Tibial nerve (tissue), 4 donors: ENCODE measurements around the gene ANKRD44.

Experiments
- EP300 ChIP-seq, 2 donors: sonication (generic); formaldehyde crosslinking; IDR thresholded peaks; one replicate each; pipeline ENCODE4 v1.6.1; 2017; ENCODE audit warnings: antibody characterized with exemption in 2 of 2, mild to moderate bottlenecking in 1 of 2
- POLR2A ChIP-seq, 2 donors: fragments of 450-650 bp; IDR thresholded peaks; one replicate each; pipeline ENCODE4 v1.6.1; 2017; ENCODE audit warnings: antibody characterized with exemption in 2 of 2, mild to moderate bottlenecking in 2 of 2, moderate library complexity in 2 of 2
- TF ChIP-seq, protein P1 (sequence below), 5 experiments: fragments of 200-600 bp in 3 of 5; fragments of 450-650 bp in 2 of 5; sonication (generic) in 3 of 5; IDR thresholded peaks; one replicate each; pipeline ENCODE4 v1.5.1; 2016 to 2019; ENCODE audit warnings: antibody characterized with exemption in 5 of 5, mild to moderate bottlenecking in 3 of 5, moderate library complexity in 2 of 5

DNA sequence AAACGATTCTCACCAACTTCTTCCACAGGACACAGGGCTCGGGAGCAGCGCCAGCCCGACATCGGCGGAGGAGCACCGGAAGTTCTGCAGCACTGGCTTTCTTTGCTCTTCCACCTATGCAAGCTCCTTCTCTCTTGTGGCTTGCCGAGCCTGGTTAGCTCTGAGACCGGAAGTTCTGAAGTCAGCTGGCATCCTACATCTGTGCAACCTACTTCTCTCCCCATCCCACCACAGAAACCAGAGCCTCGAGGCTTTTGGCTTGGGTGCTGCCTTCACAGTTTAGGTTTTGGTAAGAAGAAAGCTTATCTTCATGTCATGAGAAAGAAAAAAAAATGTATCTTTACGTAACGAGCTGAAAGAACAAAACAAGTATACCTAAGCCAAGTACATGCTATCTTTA is 111.7 kb downstream of the ANKRD44 start:
- TF ChIP-seq EP300 (IDR thresholded peaks at IDR 0.05) (peak in 1 of 2 donors; percentile 47), POLR2A (IDR thresholded peaks at IDR 0.05) (no peak)
- TF ChIP-seq, protein P1, sequence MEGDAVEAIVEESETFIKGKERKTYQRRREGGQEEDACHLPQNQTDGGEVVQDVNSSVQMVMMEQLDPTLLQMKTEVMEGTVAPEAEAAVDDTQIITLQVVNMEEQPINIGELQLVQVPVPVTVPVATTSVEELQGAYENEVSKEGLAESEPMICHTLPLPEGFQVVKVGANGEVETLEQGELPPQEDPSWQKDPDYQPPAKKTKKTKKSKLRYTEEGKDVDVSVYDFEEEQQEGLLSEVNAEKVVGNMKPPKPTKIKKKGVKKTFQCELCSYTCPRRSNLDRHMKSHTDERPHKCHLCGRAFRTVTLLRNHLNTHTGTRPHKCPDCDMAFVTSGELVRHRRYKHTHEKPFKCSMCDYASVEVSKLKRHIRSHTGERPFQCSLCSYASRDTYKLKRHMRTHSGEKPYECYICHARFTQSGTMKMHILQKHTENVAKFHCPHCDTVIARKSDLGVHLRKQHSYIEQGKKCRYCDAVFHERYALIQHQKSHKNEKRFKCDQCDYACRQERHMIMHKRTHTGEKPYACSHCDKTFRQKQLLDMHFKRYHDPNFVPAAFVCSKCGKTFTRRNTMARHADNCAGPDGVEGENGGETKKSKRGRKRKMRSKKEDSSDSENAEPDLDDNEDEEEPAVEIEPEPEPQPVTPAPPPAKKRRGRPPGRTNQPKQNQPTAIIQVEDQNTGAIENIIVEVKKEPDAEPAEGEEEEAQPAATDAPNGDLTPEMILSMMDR (IDR thresholded peaks at IDR 0.05): no peak
